Esophagus muscularis mucosa (tissue), 3 donors: Measurements from ENCODE around the gene NEK2.

Experiments
- CTCF ChIP-seq, 3 experiments: fragments of 200-600 bp in 2 of 3; fragments of 450-650 bp in 1 of 3; sonication (generic) in 2 of 3; IDR thresholded peaks; one replicate each; pipeline ENCODE4 v1.5.1; 2017 to 2019; ENCODE audit warnings: antibody characterized with exemption in 3 of 3, mild to moderate bottlenecking in 2 of 3, moderate library complexity in 1 of 3
- POLR2A ChIP-seq: fragments of 450-650 bp; IDR thresholded peaks from one replicate; pipeline ENCODE4 v1.6.1; 2017; ENCODE audit warnings: antibody characterized with exemption, moderate library complexity, mild to moderate bottlenecking, low read depth

DNA sequence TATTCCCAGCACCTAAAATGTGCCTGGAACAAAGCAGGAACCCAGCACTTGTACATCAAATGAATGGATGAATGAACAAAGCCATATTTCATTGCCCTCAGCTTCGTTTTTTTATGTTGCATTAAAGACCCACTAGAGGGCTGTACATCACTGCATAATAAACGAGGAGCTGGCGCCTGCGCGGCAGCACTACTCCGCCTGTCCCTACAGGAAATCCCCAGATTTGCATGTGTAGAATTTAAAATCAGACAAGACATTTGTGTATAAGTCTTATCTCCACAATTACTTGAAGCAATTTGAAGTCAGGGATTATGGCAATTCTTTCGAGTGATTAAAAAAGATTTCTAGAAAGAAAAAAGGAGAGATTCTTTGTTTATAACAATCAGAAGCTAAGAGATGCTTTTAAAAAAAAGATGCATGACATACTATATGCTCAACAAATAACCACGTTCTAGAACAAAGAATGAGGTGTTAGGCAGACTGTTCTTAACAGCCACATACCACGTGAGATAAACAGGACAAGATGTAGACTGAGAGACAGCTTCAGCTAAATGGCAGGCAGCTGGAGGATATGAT lies 5.4 kb upstream of the NEK2 start:
- TF ChIP-seq CTCF (IDR thresholded peaks at IDR 0.05), result peak; percentile 64 to 75 (median 71)
- no peak for TF ChIP-seq POLR2A
